HepG2 (cell line): ENCODE results near the gene GRIP2. TPM values are rescaled to one million over a fixed set of nuclear protein-coding genes. Genes with fewer than 3 reads are reported as not detected.

Experiments
- ATAC-seq: fragments of 200-7000 bp; cut with Tn5 transposase; 3 replicates; pipeline ENCODE4 v1.9.1; 2020; ENCODE audit warnings: mild to moderate bottlenecking, moderate library complexity
- BruUV-seq: library from RNA; stranded (reverse); fragments of 400-500 nt; replicated peaks from 2 replicates; lab custom pipeline; 2021; lab: Mats Ljungman, UMichigan
- CTCF ChIA-PET: fragments of 300-600 bp; formaldehyde crosslinking; extraction: SDS; loops from one replicate; lab custom pipeline; 2021; ENCODE audit warnings: low total read pairs, inconsistent platforms, low intra/inter-chr PET ratio; lab: Yijun Ruan, JAX
- POLR2A ChIA-PET: fragments of 350-600 bp; sonication (Branson Sonifier 250); formaldehyde crosslinking; loops from one replicate; lab custom pipeline; 2020; ENCODE audit warnings: antibody characterized with exemption, inconsistent platforms; lab: Yijun Ruan, JAX
- DNase-seq: peaks from one replicate; pipeline ENCODE4 v3.0.0-alpha.2; 2015; ENCODE audit warnings: low spot score
- FAIRE-seq: peaks from 3 replicates; lab custom pipeline; 2011; peaks lifted over from hg19 to GRCh38; lab: Jason Lieb, UNC
- H2AFZ ChIP-seq: one replicate; pipeline ENCODE4 v1.6.1; 2011; ENCODE audit warnings: low read length, inconsistent platforms
- H3K27ac ChIP-seq: fragments of 300-600 bp; 3 replicates; pipeline ENCODE4 v1.8.0; 2011; ENCODE audit warnings: mixed run types, mild to moderate bottlenecking, mixed read lengths, low read length, inconsistent platforms; ENCODE audit not compliant: insufficient read depth; ENCODE audit errors: extremely low read length
- H3K27me3 ChIP-seq, 2 experiments: fragments of 200-600 bp in 1 of 2; 2 replicates in 1 of 2; 3 replicates in 1 of 2; pipeline versions ENCODE4 v1.6.0 to v1.8.0; 2011; ENCODE audit warnings: low read length in 2 of 2, mild to moderate bottlenecking in 2 of 2, moderate library complexity in 2 of 2, inconsistent platforms in 1 of 2; ENCODE audit not compliant: insufficient read depth in 2 of 2, control insufficient read depth in 1 of 2
- H3K36me3 ChIP-seq, 2 experiments: fragments of 200-600 bp in 1 of 2; replicated peaks in 1 of 2; 2 replicates in 1 of 2; 3 replicates in 1 of 2; pipeline versions ENCODE4 v1.5.1 to v1.8.0; 2011; ENCODE audit warnings: low read length in 2 of 2, inconsistent platforms in 1 of 2; ENCODE audit not compliant: insufficient read depth in 2 of 2, control insufficient read depth in 1 of 2
- H3K4me1 ChIP-seq: 2 replicates; pipeline ENCODE4 v1.5.1; 2012; ENCODE audit warnings: low read length, inconsistent platforms; ENCODE audit not compliant: insufficient read depth
- H3K4me2 ChIP-seq: 2 replicates; pipeline ENCODE4 v1.6.0; 2011; ENCODE audit warnings: low read depth, low read length, inconsistent platforms
- H3K4me3 ChIP-seq, 3 experiments: fragments of 200-600 bp in 1 of 3; sonication (generic), shearing (Covaris generic) in 1 of 3; replicated peaks in 1 of 3; 2 replicates each; pipeline ENCODE4 v1.5.1; 2011 to 2016; ENCODE audit warnings: low read length in 3 of 3, inconsistent platforms in 2 of 3, low read depth in 2 of 3, mild to moderate bottlenecking in 2 of 3, control low read depth in 1 of 3, mixed read lengths in 1 of 3; ENCODE audit not compliant: insufficient read depth in 1 of 3
- H3K79me2 ChIP-seq: one replicate; pipeline ENCODE4 v1.6.1; 2011; ENCODE audit warnings: low read length, inconsistent platforms; ENCODE audit not compliant: insufficient read depth
- H3K9ac ChIP-seq: 2 replicates; pipeline ENCODE4 v1.6.0; 2011; ENCODE audit warnings: mild to moderate bottlenecking, low read depth, low read length, inconsistent platforms; ENCODE audit not compliant: insufficient read depth
- H3K9me3 ChIP-seq: 2 replicates; pipeline ENCODE4 v1.5.1; 2012; ENCODE audit warnings: mild to moderate bottlenecking, low read length
- H4K20me1 ChIP-seq: 2 replicates; pipeline ENCODE4 v1.6.0; 2011; ENCODE audit warnings: inconsistent platforms, mild to moderate bottlenecking, low read length, moderate library complexity; ENCODE audit not compliant: insufficient read depth
- BCL6 ChIP-seq: IDR thresholded peaks from 2 replicates; pipeline ENCODE4 v1.6.1; 2016; ENCODE audit warnings: missing genetic modification reagents, missing compliant biosample characterization
- BRCA1 ChIP-seq: sonication (generic); formaldehyde crosslinking; IDR thresholded peaks from 2 replicates; pipeline ENCODE4 v1.4.0; 2020; ENCODE audit warnings: missing genetic modification reagents
- JUND ChIP-seq: sonication (generic); formaldehyde crosslinking; IDR thresholded peaks from 2 replicates; pipeline ENCODE4 v1.8.0; 2022; ENCODE audit warnings: mild to moderate bottlenecking, missing genetic modification reagents
- KMT2B ChIP-seq: IDR thresholded peaks from 2 replicates; pipeline ENCODE4 v1.6.1; 2016; ENCODE audit warnings: missing genetic modification reagents, missing compliant biosample characterization
- RBAK ChIP-seq: sonication (generic); formaldehyde crosslinking; IDR thresholded peaks from 2 replicates; pipeline ENCODE4 v1.5.1; 2020; ENCODE audit warnings: mild to moderate bottlenecking, missing genetic modification reagents
- RBFOX2 ChIP-seq: fragments of 200-400 bp; formaldehyde crosslinking; IDR thresholded peaks from 2 replicates; pipeline ENCODE4 v1.6.1; 2017; ENCODE audit warnings: low read depth, mild to moderate bottlenecking, low read length
- SMAD3 ChIP-seq: sonication (generic); formaldehyde crosslinking; IDR thresholded peaks from 2 replicates; pipeline ENCODE4 v1.4.0; 2020; ENCODE audit warnings: missing genetic modification reagents
- ZNF121 ChIP-seq: sonication (generic); formaldehyde crosslinking; IDR thresholded peaks from 2 replicates; pipeline ENCODE4 v1.5.0; 2020; ENCODE audit warnings: mild to moderate bottlenecking, missing genetic modification reagents
- ZNF33A ChIP-seq: sonication (generic); formaldehyde crosslinking; IDR thresholded peaks from 2 replicates; pipeline ENCODE4 v1.5.1; 2020; ENCODE audit warnings: missing genetic modification reagents, mild to moderate bottlenecking, moderate library complexity, borderline replicate concordance
- ZNF546 ChIP-seq: sonication (generic); formaldehyde crosslinking; conservative IDR thresholded peaks from 2 replicates; pipeline ENCODE4 v1.8.1; 2023; ENCODE audit warnings: mild to moderate bottlenecking, missing genetic modification reagents
- ZSCAN20 ChIP-seq: sonication (generic); formaldehyde crosslinking; IDR thresholded peaks from 2 replicates; pipeline ENCODE4 v1.4.0; 2020; ENCODE audit warnings: missing genetic modification reagents, mild to moderate bottlenecking, borderline replicate concordance
- WGBS: methylation state at CpG from one replicate; pipeline ENCODE4 v1.1.6; 2017; ENCODE audit warnings: low lambda C conversion rate; 5-methylcytosine and 5-hydroxymethylcytosine counted together
- in situ Hi-C: cut with HindIII; loops from 2 replicates; pipeline ENCODE4 v1.10.0; 2017; ENCODE audit warnings: low pct_unique_long_range_greater_than_20kb; ENCODE audit not compliant: extremely low pct_ligation_motif_present
- intact Hi-C: fragments of 100-400 bp; cut with micrococcal nuclease; formaldehyde crosslinking; loops from one replicate; pipeline ENCODE4 v1.10.0; 2022; ENCODE audit not compliant: unreplicated experiment
- polyA plus RNA-seq, 8 experiments: library from polyadenylated mRNA; depleted of rRNA in 3 of 8; stranded (reverse) in 7 of 8; unstranded in 1 of 8; fragments of >200 nt; fragmentation: Illumina TruSeq in 4 of 8; extraction: Trizol in 4 of 8; gene quantifications; 2 replicates each; pipeline versions ENCODE4 v1.2.1 to v1.2.3, GENCODE V29; 2011 to 2016; ENCODE audit warnings: low read depth in 4 of 8, missing spikeins in 1 of 8, mixed read lengths in 1 of 8; ENCODE audit not compliant: insufficient read depth in 1 of 8
- total RNA-seq, 5 experiments: library from RNA; depleted of rRNA; stranded (reverse); fragments of >200 nt; fragmentation: Illumina TruSeq; extraction: Trizol; gene quantifications; 2 replicates each; pipeline ENCODE4 v1.2.3, GENCODE V29; 2016; ENCODE audit warnings: low read depth in 1 of 5

GRIP2 gene
- total and polyA plus RNA-seq, 2 of the 13 experiments (the other 11 are each of a cell fraction or from before 2014, with no cell fraction given), result 0.11 to 0.24 TPM

- no peak for FAIRE-seq
- CTCF ChIA-PET, result interaction anchor here (3.7 kb wide), 1 partner anchor 199 kb away, joined by 41 read pairs; no protein-coding TSS in a partner anchor
- H3K36me3 ChIP-seq, result peaks cover 14 to 26% of the 10 kb centered on the region in 2 experiments; a peak in 4 of 5 replicates
Measured at GRCh38 chr3:14459787-14460186, 80.4 kb downstream of the GRIP2 start.

DNA sequence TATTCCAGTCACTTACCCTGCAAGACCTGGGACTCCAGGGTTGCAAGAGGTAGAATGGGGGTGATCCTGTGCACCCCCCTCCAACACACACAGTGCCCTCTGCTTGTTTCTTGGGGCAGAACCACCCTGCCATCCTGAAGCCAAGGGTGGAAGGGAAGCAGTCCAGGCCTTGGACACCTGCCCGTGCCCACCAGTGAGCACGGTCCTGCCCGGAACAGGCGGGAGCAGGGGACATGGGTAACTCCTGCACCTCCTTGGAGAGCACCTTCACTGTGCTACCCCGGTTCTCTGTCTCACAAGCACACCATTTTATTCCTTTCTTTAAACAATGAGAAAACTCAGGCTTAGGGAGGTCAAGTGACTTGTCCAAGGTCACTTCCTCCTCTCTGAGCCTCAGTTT is 80.8 kb downstream of the GRIP2 start:
- DNase-seq, result no peak
- no TSS peak for BruUV-seq
- peaks cover 12 to 24% of the 10 kb centered on the region in 2 experiments; a peak in 4 of 5 replicates for H3K36me3 ChIP-seq
- H3K79me2 ChIP-seq, result no peaks in the 10 kb centered on the region
- no peak overlapping the region for H3K4me2 ChIP-seq
- H3K27ac ChIP-seq, result no peak overlapping the region
- no peak for ATAC-seq
- CTCF ChIA-PET, result interaction anchor here (3.7 kb wide), 1 partner anchor 198 kb away, joined by 41 read pairs; no protein-coding TSS in a partner anchor
- H3K9me3 ChIP-seq, result no peaks in the 10 kb centered on the region
- intact Hi-C loops, result no loop called here
- H3K27me3 ChIP-seq, result no peaks in the 10 kb centered on the region
- TF ChIP-seq ZNF33A (CRISPR knock-in tag), result no peak
- TF ChIP-seq SMAD3 (CRISPR knock-in tag), result no peak
- TF ChIP-seq KMT2B (CRISPR knock-in tag), result no peak
- no peak for TF ChIP-seq BCL6
- TF ChIP-seq JUND, result no peak
- TF ChIP-seq ZNF546, result no peak
- TF ChIP-seq ZSCAN20 (CRISPR knock-in tag), result no peak
- TF ChIP-seq RBAK (CRISPR knock-in tag), result no peak
- no peak for TF ChIP-seq BRCA1 (CRISPR knock-in tag)
- TF ChIP-seq, all 625 proteins: peak for 0
- H3K4me1 ChIP-seq, result no peaks in the 10 kb centered on the region
- H3K4me3 ChIP-seq, result no peak overlapping the region
- H3K9ac ChIP-seq, result no peak overlapping the region
- FAIRE-seq, result no peak
- 100% methylated on average over 3 of the region's 5 CpGs for WGBS
- in situ Hi-C loops, result no loop called here
- POLR2A ChIA-PET, result no interaction called here
- H4K20me1 ChIP-seq, result no peaks in the 10 kb centered on the region
- no peak overlapping the region for H2AFZ ChIP-seq

More at GRCh38 chr3:14459787-14460186, 80.4 kb downstream of the GRIP2 start:
- Histone ChIP-seq H3K4me3 (no peak overlapping the region), H3K9me3 (no peaks in the 10 kb centered on the region), H3K27ac (no peak overlapping the region), H3K4me2 (no peak overlapping the region), H4K20me1 (no peaks in the 10 kb centered on the region), H3K79me2 (no peaks in the 10 kb centered on the region), H3K27me3 (no peaks in the 10 kb centered on the region), H3K9ac (no peak overlapping the region), H2AFZ (no peak overlapping the region), H3K4me1 (no peaks in the 10 kb centered on the region)
- DNase-seq (no peak), ATAC-seq (no peak)
- no TSS peak for BruUV-seq
- in situ Hi-C loops (loop anchor here (5.0 to 10.0 kb wide), 4 partner anchors 57 to 565 kb away; partner anchors contain the start of gene SLC6A6), intact Hi-C loops (no loop called here)
- POLR2A ChIA-PET, result no interaction called here
- no peak for TF ChIP-seq RBFOX2
- TF ChIP-seq ZNF121 (CRISPR knock-in tag), result peak; percentile 32; the same call in 1 of the 2 replicates
- WGBS, result 74% methylated on average over 3 of the region's 3 CpGs
